OCI-LY1 (cell line): ENCODE measurements around the gene ZBED5.

Source experiments
- H2AFZ ChIP-seq: fragments of 200-600 bp; sonication (generic), shearing (Covaris generic); 2 replicates; pipeline ENCODE4 v1.6.0; 2014; ENCODE audit warnings: antibody characterized with exemption, mild to moderate bottlenecking, low read length
- H3F3A ChIP-seq: fragments of 200-600 bp; sonication (generic), shearing (Covaris generic); 2 replicates; pipeline ENCODE4 v1.6.0; 2014; ENCODE audit warnings: mild to moderate bottlenecking, antibody characterized with exemption, low read length, moderate library complexity; ENCODE audit not compliant: insufficient read depth
- H3K27ac ChIP-seq: fragments of 200-600 bp; sonication (generic); 2 replicates; pipeline ENCODE4 v1.5.1; 2014; ENCODE audit warnings: low read length, mixed run types, mild to moderate bottlenecking, low read depth; ENCODE audit not compliant: poor library complexity, severe bottlenecking
- H3K27me3 ChIP-seq: fragments of 200-600 bp; sonication (generic); 2 replicates; pipeline ENCODE4 v1.6.0; 2014; ENCODE audit warnings: antibody characterized with exemption, mild to moderate bottlenecking, low read length, moderate library complexity; ENCODE audit not compliant: insufficient read depth
- H3K36me3 ChIP-seq: fragments of 200-600 bp; sonication (generic); 2 replicates; pipeline ENCODE4 v1.6.1; 2014; ENCODE audit warnings: mild to moderate bottlenecking, antibody characterized with exemption, low read length, moderate library complexity, mixed read lengths; ENCODE audit not compliant: insufficient read depth
- H3K4me1 ChIP-seq: fragments of 200-600 bp; sonication (generic); 2 replicates; pipeline ENCODE4 v1.5.1; 2014; ENCODE audit warnings: mild to moderate bottlenecking, low read length, moderate library complexity; ENCODE audit not compliant: insufficient read depth, severe bottlenecking
- H3K4me2 ChIP-seq: fragments of 200-600 bp; sonication (generic), shearing (Covaris generic); 2 replicates; pipeline ENCODE4 v1.6.1; 2014; ENCODE audit warnings: low read length
- H3K4me3 ChIP-seq: fragments of 200-600 bp; sonication (generic); 2 replicates; pipeline ENCODE4 v1.5.1; 2014; ENCODE audit warnings: low read length, low read depth, mild to moderate bottlenecking, mixed read lengths; ENCODE audit not compliant: poor library complexity, severe bottlenecking
- H3K79me2 ChIP-seq: fragments of 200-600 bp; shearing (Covaris generic); 2 replicates; pipeline ENCODE4 v1.6.1; 2016; ENCODE audit warnings: mixed run types, low read length, mixed read lengths; ENCODE audit not compliant: insufficient read depth
- H3K9ac ChIP-seq: fragments of 200-600 bp; sonication (generic), shearing (Covaris generic); 2 replicates; pipeline ENCODE4 v1.6.1; 2014; ENCODE audit warnings: mild to moderate bottlenecking, low read length, mixed read lengths
- H3K9me2 ChIP-seq: fragments of 200-600 bp; sonication (generic), shearing (Covaris generic); 2 replicates; pipeline ENCODE4 v1.6.1; 2014; ENCODE audit warnings: low read depth, mild to moderate bottlenecking, low read length, mixed read lengths
- H3K9me3 ChIP-seq: fragments of 200-600 bp; shearing (Covaris generic); 2 replicates; pipeline ENCODE4 v1.6.1; 2014; ENCODE audit warnings: low read length, mixed read lengths
- H4K20me1 ChIP-seq: fragments of 200-600 bp; sonication (generic), shearing (Covaris generic); 2 replicates; pipeline ENCODE4 v1.6.0; 2016; ENCODE audit warnings: mild to moderate bottlenecking, low read length; ENCODE audit not compliant: insufficient read depth
- EZH2 ChIP-seq: fragments of 200-600 bp; sonication (generic), shearing (Covaris generic); IDR thresholded peaks from 2 replicates; pipeline ENCODE4 v1.8.0; 2017; ENCODE audit warnings: borderline replicate concordance, mixed run types, mild to moderate bottlenecking, antibody characterized with exemption, low read length, moderate library complexity, mixed read lengths
- TF ChIP-seq, protein P1 (sequence below): fragments of 200-600 bp; sonication (generic), shearing (Covaris generic); IDR thresholded peaks from 2 replicates; pipeline ENCODE4 v1.5.1; 2017; ENCODE audit warnings: mild to moderate bottlenecking, antibody characterized with exemption, low read length, moderate library complexity, mixed read lengths

Gene ZBED5

GRCh38 chr11:10807493-10808234 lies 50.2 kb downstream of the ZBED5 start:
- TF ChIP-seq, protein P1, sequence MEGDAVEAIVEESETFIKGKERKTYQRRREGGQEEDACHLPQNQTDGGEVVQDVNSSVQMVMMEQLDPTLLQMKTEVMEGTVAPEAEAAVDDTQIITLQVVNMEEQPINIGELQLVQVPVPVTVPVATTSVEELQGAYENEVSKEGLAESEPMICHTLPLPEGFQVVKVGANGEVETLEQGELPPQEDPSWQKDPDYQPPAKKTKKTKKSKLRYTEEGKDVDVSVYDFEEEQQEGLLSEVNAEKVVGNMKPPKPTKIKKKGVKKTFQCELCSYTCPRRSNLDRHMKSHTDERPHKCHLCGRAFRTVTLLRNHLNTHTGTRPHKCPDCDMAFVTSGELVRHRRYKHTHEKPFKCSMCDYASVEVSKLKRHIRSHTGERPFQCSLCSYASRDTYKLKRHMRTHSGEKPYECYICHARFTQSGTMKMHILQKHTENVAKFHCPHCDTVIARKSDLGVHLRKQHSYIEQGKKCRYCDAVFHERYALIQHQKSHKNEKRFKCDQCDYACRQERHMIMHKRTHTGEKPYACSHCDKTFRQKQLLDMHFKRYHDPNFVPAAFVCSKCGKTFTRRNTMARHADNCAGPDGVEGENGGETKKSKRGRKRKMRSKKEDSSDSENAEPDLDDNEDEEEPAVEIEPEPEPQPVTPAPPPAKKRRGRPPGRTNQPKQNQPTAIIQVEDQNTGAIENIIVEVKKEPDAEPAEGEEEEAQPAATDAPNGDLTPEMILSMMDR = no peak
- no peak for TF ChIP-seq EZH2
- Histone ChIP-seq H3K9me3 (no peaks in the 10 kb centered on the region), H3K4me1 (peaks cover 22% of the 10 kb centered on the region), H3K4me3 (peak overlapping the region; percentile 97), H3K36me3 (peaks cover 57% of the 10 kb centered on the region), H3K79me2 (peaks cover 18% of the 10 kb centered on the region), H3K27ac (peak overlapping the region; percentile 78), H3K9me2 (no peaks in the 10 kb centered on the region), H3F3A (0 out of 2 replicates have a peak, but pooled peaks cover 3% of the 10 kb centered on the region), H3K9ac (peak overlapping the region; percentile 98), H4K20me1 (no peaks in the 10 kb centered on the region), H3K27me3 (no peaks in the 10 kb centered on the region), H3K4me2 (peak overlapping the region; percentile 97), H2AFZ (no peak overlapping the region)

GRCh38 chr11:10806206-10806605 lies 51.6 kb downstream of the ZBED5 start:
- H3K27me3 ChIP-seq = no peaks in the 10 kb centered on the region
- no peaks in the 10 kb centered on the region for H3K9me3 ChIP-seq
- TF ChIP-seq EZH2 = no peak
- TF ChIP-seq, protein P1 = no peak
- H3K36me3 ChIP-seq = peaks cover 72% of the 10 kb centered on the region
- no peak overlapping the region for H3K9ac ChIP-seq
- 0 out of 2 replicates have a peak, but pooled peaks cover 3% of the 10 kb centered on the region for H3F3A ChIP-seq
- H4K20me1 ChIP-seq = no peaks in the 10 kb centered on the region
- H3K4me1 ChIP-seq = peaks cover 22% of the 10 kb centered on the region
- peaks cover 18% of the 10 kb centered on the region for H3K79me2 ChIP-seq
- H2AFZ ChIP-seq = no peak overlapping the region
- 0 out of 2 replicates have a peak overlapping the region, but pooled peaks have one; percentile 97 for H3K4me2 ChIP-seq
- H3K27ac ChIP-seq = no peak overlapping the region
- H3K9me2 ChIP-seq = no peaks in the 10 kb centered on the region
- H3K4me3 ChIP-seq = no peak overlapping the region

- Histone ChIP-seq H3K79me2 (peaks cover 18% of the 10 kb centered on the region), H3K4me2 (no peak overlapping the region), H3K36me3 (peaks cover 76% of the 10 kb centered on the region), H2AFZ (no peak overlapping the region), H3K4me1 (peaks cover 22% of the 10 kb centered on the region), H4K20me1 (no peaks in the 10 kb centered on the region), H3F3A (0 out of 2 replicates have a peak, but pooled peaks cover 3% of the 10 kb centered on the region), H3K9ac (no peak overlapping the region), H3K27ac (no peak overlapping the region), H3K4me3 (no peak overlapping the region), H3K9me3 (no peaks in the 10 kb centered on the region), H3K27me3 (no peaks in the 10 kb centered on the region), H3K9me2 (no peaks in the 10 kb centered on the region)
- no peak for TF ChIP-seq EZH2
- TF ChIP-seq, protein P1 = no peak
Observed at GRCh38 chr11:10805741-10806140, 52.1 kb downstream of the ZBED5 start.
